CD4-positive, CD25-positive, alpha-beta regulatory T cell (primary cell): ENCODE data around the gene TBC1D4. TPM values are rescaled to one million over a fixed set of nuclear protein-coding genes. Genes with fewer than 3 reads are reported as not detected.

Source experiments
- ATAC-seq, 2 donors: fragments of 150-1000 bp; cut with Tn5 transposase; one replicate each; pipeline ENCODE4 v1.10.0; 2021; ENCODE audit warnings: low read depth in 2 of 2, moderate number of reproducible peaks in 2 of 2, moderate library complexity in 1 of 2
- DNase-seq, 3 donors: peaks; one replicate each; pipeline versions ENCODE4 v3.0.0 to v3.0.0-alpha.2; 2012 to 2022; ENCODE audit warnings: mixed read lengths in 1 of 3
- H3K27ac ChIP-seq: one replicate; pipeline ENCODE4 v1.7.0; 2013; ENCODE audit warnings: mild to moderate bottlenecking, low read length; ENCODE audit not compliant: insufficient read depth, poor library complexity, severe bottlenecking
- H3K27me3 ChIP-seq: one replicate; pipeline ENCODE4 v1.7.0; 2013; ENCODE audit warnings: low read length; ENCODE audit not compliant: control insufficient read depth, insufficient read depth
- H3K36me3 ChIP-seq: one replicate; pipeline ENCODE4 v1.7.0; 2013; ENCODE audit warnings: mild to moderate bottlenecking, low read length, moderate library complexity; ENCODE audit not compliant: control insufficient read depth, insufficient read depth
- H3K4me1 ChIP-seq: 2 replicates; pipeline ENCODE4 v1.7.0; 2013; ENCODE audit warnings: mild to moderate bottlenecking, low read length; ENCODE audit not compliant: insufficient read depth, control insufficient read depth, poor library complexity, severe bottlenecking
- H3K4me3 ChIP-seq: one replicate; pipeline ENCODE4 v1.7.0; 2013; ENCODE audit warnings: low read depth, mild to moderate bottlenecking, low read length, moderate library complexity
- H3K9me3 ChIP-seq, 2 experiments: 1 replicate in 1 of 2; 2 replicates in 1 of 2; pipeline ENCODE4 v1.7.0; 2013; ENCODE audit warnings: low read length in 2 of 2, mild to moderate bottlenecking in 1 of 2, moderate library complexity in 1 of 2; ENCODE audit not compliant: control insufficient read depth in 2 of 2
- H3K27ac Mint-ChIP-seq, 3 donors: one replicate each; pipeline ENCODE4 v1.8.0; 2020 to 2022; ENCODE audit warnings: mild to moderate bottlenecking in 3 of 3, mixed read lengths in 3 of 3, moderate library complexity in 2 of 3
- H3K27me3 Mint-ChIP-seq: one replicate; pipeline ENCODE4 v1.8.0; 2022; ENCODE audit warnings: mild to moderate bottlenecking, mixed read lengths
- H3K36me3 Mint-ChIP-seq: one replicate; pipeline ENCODE4 v1.8.0; 2020; ENCODE audit warnings: mixed read lengths
- H3K4me1 Mint-ChIP-seq, 4 donors: one replicate each; pipeline ENCODE4 v1.8.0; 2020 to 2022; ENCODE audit warnings: mixed read lengths in 4 of 4, mild to moderate bottlenecking in 1 of 4
- H3K4me3 Mint-ChIP-seq, 4 donors: one replicate each; pipeline ENCODE4 v1.8.0; 2020 to 2022; ENCODE audit warnings: mild to moderate bottlenecking in 4 of 4, mixed read lengths in 4 of 4, moderate library complexity in 3 of 4
- H3K9me3 Mint-ChIP-seq, 7 donors: one replicate each; pipeline ENCODE4 v1.8.0; 2020 to 2022; ENCODE audit warnings: mixed read lengths in 7 of 7, mild to moderate bottlenecking in 3 of 7, moderate library complexity in 2 of 7
- polyA plus RNA-seq, 4 donors: library from polyadenylated mRNA; unstranded; fragments of 300-500 nt; fragmentation: Illumina TruSeq; gene quantifications; one replicate each; pipeline ENCODE4 v1.2.3, GENCODE V29; 2021
- total RNA-seq: library from RNA; stranded (reverse); gene quantifications from one replicate; pipeline ENCODE4 v1.2.3, GENCODE V29; 2022

The TBC1D4 gene
- total and polyA plus RNA-seq, 5 donors from 2014 or later, result 100 to 145 (median 123) TPM

DNA sequence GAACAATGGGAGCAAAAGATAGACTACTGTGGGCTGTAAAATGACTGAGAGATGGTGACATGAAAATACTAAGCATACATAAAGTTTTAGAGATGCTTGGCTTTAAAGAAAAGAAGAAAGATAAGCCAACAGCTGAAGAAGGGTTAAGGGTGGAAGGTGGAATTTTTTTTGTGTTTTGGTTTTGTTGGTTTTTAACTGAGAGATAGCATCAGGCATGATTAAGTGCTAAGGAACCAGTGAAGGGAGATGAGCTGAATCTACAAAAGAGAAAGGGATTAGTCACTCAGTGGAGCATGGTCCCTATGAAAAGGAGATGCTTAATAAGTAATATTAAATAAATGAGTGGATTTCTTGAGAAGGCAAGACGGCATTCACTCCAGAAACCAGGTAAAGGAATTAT lies 12.5 kb upstream of the TBC1D4 start:
- Mint-ChIP-seq H3K4me3 (no peak overlapping the region), H3K36me3 (no peaks in the 10 kb centered on the region), H3K27me3 (peaks cover 36% of the 10 kb centered on the region), H3K4me1 (peaks cover 0 to 4% (median 2%) of the 10 kb centered on the region in 4 donors), H3K9me3 (no peaks in the 10 kb centered on the region), H3K27ac (no peak overlapping the region)
- no peaks in the 10 kb centered on the region for H3K9me3 ChIP-seq
- H3K27ac ChIP-seq, result no peak overlapping the region
- no peaks in the 10 kb centered on the region for H3K36me3 ChIP-seq
- DNase-seq (no peak), ATAC-seq (no peak)
- no peak overlapping the region for H3K4me3 ChIP-seq
- H3K4me1 ChIP-seq, result no peaks in the 10 kb centered on the region
- H3K27me3 ChIP-seq, result peaks cover 3% of the 10 kb centered on the region

DNA sequence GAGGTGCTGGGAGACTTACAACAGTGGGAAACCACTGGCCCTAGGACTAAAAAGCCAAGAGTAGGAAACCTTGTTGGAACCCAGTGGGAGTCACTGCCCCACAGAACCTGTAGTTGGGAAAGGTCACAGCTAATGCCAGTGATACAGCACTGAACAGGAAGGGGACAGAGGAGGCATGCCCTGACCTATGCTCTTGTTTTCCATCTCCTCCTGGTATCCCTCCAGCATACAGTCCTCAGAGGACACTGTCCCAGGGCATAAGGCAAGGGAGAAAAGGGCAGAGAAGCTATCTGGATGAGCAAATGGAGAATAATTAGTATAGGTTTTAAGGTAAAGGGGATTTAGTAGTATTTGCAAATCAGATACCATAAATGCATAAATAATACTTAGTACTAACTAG lies 11.2 kb upstream of the TBC1D4 start:
- peaks cover 0 to 5% (median 2%) of the 10 kb centered on the region in 4 donors for H3K4me1 Mint-ChIP-seq
- DNase-seq (no peak), ATAC-seq (no peak)
- peaks cover 5% of the 10 kb centered on the region for H3K27me3 ChIP-seq
- no peak overlapping the region for H3K27ac ChIP-seq
- H3K27ac Mint-ChIP-seq, result no peak overlapping the region
- H3K9me3 ChIP-seq, result no peaks in the 10 kb centered on the region
- no peak overlapping the region for H3K4me3 ChIP-seq
- no peak overlapping the region for H3K4me3 Mint-ChIP-seq
- H3K36me3 Mint-ChIP-seq, result no peaks in the 10 kb centered on the region
- H3K9me3 Mint-ChIP-seq, result no peaks in the 10 kb centered on the region
- H3K36me3 ChIP-seq, result no peaks in the 10 kb centered on the region
- peaks cover 32% of the 10 kb centered on the region for H3K27me3 Mint-ChIP-seq
- H3K4me1 ChIP-seq, result no peaks in the 10 kb centered on the region

DNA sequence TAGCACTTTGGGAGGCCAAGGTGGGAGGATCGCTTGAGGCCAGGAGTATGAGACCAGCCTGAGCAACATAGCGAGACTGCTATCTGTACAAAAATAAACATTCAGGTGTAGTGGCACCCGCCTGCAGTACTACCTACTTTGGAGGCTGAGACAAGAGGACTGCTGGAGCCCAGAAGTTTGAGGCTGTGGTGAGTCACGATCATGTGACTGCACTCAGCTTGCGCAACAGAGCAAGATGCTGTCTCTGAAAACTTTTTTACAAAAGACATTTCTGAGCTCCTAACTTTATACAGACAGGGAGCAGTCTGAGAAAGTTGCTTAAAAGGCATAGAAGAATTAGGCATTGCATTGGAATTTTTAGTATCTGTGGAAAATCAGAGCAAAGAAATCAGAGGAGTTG lies 10.4 kb upstream of the TBC1D4 start:
- H3K27me3 Mint-ChIP-seq, result peaks cover 38% of the 10 kb centered on the region
- Histone ChIP-seq H3K27ac (no peak overlapping the region), H3K4me3 (no peak overlapping the region), H3K4me1 (no peaks in the 10 kb centered on the region), H3K9me3 (no peaks in the 10 kb centered on the region), H3K36me3 (no peaks in the 10 kb centered on the region), H3K27me3 (peaks cover 5% of the 10 kb centered on the region)
- no peak overlapping the region for H3K4me3 Mint-ChIP-seq
- no peaks in the 10 kb centered on the region for H3K9me3 Mint-ChIP-seq
- no peaks in the 10 kb centered on the region for H3K36me3 Mint-ChIP-seq
- DNase-seq, result no peak
- H3K27ac Mint-ChIP-seq, result no peak overlapping the region
- ATAC-seq, result no peak
- peaks cover 0 to 5% (median 2%) of the 10 kb centered on the region in 4 donors for H3K4me1 Mint-ChIP-seq

DNA sequence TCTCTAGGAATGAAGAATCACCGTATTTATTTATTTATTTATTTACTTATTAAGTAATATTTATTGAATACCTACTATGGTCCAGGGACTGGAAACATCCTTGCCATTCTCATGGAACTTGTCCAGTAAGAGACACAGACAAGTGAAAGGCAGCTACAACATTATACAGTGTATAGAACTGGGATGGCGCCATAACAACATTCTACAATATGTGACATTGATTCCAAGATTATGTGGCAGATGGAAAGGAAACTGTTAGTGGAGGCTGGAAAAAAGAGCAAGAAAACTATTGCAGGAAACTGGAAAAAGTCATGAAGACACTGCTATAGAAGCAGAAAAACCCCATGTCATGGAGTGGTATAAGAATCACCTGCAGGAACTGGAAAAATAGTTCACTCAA lies 9.4 kb upstream of the TBC1D4 start:
- Histone ChIP-seq H3K4me1 (no peaks in the 10 kb centered on the region), H3K4me3 (no peak overlapping the region), H3K27me3 (peaks cover 5% of the 10 kb centered on the region), H3K9me3 (no peaks in the 10 kb centered on the region), H3K27ac (no peak overlapping the region), H3K36me3 (no peaks in the 10 kb centered on the region)
- DNase-seq, result no peak
- no peak for ATAC-seq
- Mint-ChIP-seq H3K27ac (no peak overlapping the region), H3K9me3 (peaks cover 0 to 1% (median 0%) of the 10 kb centered on the region in 7 donors), H3K36me3 (no peaks in the 10 kb centered on the region), H3K4me1 (peaks cover 0 to 5% (median 2%) of the 10 kb centered on the region in 4 donors), H3K27me3 (peaks cover 40% of the 10 kb centered on the region), H3K4me3 (no peak overlapping the region)

DNA sequence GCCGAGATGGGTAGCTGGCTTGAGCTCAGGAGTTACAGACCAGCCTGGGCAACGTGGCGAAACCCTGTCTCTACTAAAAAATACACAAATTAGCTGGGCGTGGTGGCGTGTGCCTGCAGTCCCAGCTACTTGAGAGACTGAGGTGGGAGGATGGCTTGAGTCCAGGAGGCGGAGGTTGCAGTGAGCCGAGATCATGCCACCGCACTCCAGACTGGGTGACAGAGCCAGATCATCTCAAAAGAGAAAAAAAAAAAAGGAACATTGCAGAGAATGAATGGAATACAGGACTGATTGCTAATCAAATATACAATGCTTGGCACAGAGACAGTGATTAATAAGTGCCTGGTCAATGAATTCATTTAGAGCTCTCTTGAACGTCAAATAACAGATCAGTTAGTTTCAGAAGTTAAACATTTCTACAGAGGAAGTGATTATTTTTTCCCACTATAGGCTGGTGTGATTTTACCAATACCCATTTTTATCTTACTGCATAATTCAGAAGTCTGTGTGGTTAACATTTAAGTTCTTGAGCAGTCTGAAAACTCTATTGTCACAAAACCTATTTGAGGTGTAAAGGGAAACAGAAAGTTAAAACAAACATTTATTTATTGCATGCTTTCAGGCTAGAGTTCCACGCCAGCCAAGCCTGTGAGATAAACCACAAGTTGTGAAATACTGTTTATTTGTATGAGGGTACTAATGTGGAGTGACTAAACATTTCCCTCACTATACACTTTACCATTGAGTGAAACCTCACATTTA lies 7.7 kb upstream of the TBC1D4 start:
- no peak overlapping the region for H3K27ac Mint-ChIP-seq
- no peak overlapping the region for H3K4me3 Mint-ChIP-seq
- peaks cover 14% of the 10 kb centered on the region for H3K27me3 ChIP-seq
- peaks cover 0 to 1% (median 0%) of the 10 kb centered on the region in 7 donors for H3K9me3 Mint-ChIP-seq
- H3K36me3 Mint-ChIP-seq, result no peaks in the 10 kb centered on the region
- ATAC-seq (no peak), DNase-seq (peak in 1 of 3 donors; percentile 25)
- H3K4me1 Mint-ChIP-seq, result peaks cover 0 to 5% (median 2%) of the 10 kb centered on the region in 4 donors
- H3K4me3 ChIP-seq, result no peak overlapping the region
- H3K9me3 ChIP-seq, result no peaks in the 10 kb centered on the region
- no peak overlapping the region for H3K27ac ChIP-seq
- no peaks in the 10 kb centered on the region for H3K4me1 ChIP-seq
- peaks cover 54% of the 10 kb centered on the region for H3K27me3 Mint-ChIP-seq
- no peaks in the 10 kb centered on the region for H3K36me3 ChIP-seq

DNA sequence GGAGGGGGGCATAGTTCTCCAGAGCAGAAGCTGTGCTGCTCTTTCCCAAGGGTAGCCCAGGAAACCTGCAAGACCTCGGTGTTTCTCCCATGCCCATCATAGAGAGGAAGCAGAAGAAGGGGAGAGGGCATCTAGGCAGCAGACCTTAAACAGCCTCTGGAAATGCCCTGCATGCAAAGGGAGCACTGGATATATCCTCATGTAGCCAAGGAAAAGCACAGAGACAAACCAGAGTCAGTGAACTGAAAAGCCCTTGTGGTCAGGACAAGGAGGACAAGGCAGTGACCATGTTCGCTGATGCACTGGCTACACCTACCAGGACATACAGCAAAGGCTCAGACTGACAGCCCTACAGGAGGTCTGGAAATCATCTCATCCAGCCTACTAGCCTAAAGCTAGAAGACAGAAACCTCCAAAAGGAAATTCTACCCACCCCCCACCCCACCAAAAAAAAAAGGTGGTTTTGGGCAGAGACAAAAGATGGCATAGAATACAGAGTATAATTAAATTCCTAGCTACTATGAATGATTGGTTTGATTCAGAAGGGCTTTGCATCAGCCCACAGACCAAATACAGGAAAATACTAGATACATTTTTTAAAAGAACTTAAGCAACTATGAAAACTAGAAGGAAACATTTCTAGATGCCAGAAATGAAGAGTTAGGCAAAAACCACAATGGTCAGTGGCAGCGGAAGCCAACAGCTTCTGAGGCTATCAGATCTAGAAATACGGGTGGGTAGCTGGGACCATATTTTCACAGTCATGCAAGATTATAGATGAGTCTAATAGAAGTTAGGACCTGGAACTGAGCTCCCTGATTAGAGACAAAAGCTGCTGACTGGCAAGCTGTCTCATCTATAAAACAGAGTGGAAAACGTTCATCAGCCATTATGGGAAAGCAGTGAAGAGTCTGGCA lies 4.4 kb upstream of the TBC1D4 start:
- peaks cover 63% of the 10 kb centered on the region for H3K27me3 Mint-ChIP-seq
- Histone ChIP-seq H3K27me3 (peaks cover 22% of the 10 kb centered on the region), H3K36me3 (no peaks in the 10 kb centered on the region), H3K9me3 (no peaks in the 10 kb centered on the region), H3K27ac (no peak overlapping the region), H3K4me3 (no peak overlapping the region), H3K4me1 (peaks cover 6% of the 10 kb centered on the region)
- peaks cover 4 to 12% (median 8%) of the 10 kb centered on the region in 4 donors for H3K4me1 Mint-ChIP-seq
- no peak overlapping the region for H3K4me3 Mint-ChIP-seq
- H3K9me3 Mint-ChIP-seq, result peaks cover 0 to 3% (median 0%) of the 10 kb centered on the region in 7 donors
- H3K36me3 Mint-ChIP-seq, result no peaks in the 10 kb centered on the region
- ATAC-seq, result no peak
- H3K27ac Mint-ChIP-seq, result no peak overlapping the region
- DNase-seq, result no peak

DNA sequence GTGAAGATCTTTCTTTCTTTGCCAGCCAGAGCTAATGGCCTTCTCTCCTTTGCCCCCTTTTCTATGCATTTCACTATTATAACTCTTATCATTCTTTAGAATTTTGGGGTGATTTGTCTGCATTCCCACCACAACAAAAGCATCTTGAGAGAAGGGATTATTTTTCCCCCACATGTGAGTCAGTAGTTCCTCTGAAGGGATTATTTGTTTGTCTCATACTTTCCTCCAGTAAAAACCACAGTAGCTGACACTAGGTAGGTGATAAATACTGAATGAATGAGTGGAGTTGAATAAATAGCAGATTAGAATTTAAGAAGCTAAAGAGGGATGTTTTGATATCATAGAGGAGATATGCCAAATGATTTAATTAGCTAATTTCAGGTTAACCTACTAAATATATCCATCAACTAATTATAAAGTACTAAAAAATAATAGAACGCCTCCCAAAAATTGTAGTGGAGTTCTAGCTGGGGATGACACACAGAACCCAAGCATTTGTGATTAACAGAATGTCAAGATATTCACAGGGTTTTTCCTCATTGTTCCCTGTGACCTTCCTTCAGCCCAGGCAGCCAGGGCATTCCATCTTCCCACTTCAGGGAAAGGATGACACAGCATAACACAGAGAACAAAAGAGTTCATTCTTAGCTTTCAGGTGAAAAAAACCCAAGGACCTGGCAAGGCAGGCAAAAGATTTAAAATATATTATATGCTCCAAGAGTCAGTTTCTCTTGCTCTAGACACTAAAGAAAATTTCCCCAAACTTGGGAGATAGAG lies 3.5 kb upstream of the TBC1D4 start:
- Mint-ChIP-seq H3K27me3 (peaks cover 68% of the 10 kb centered on the region), H3K27ac (no peak overlapping the region), H3K9me3 (peaks cover 0 to 4% (median 0%) of the 10 kb centered on the region in 7 donors), H3K4me1 (peaks cover 4 to 20% (median 11%) of the 10 kb centered on the region in 4 donors), H3K36me3 (no peaks in the 10 kb centered on the region), H3K4me3 (peak overlapping the region in 2 of 4 donors; percentile 6 to 44)
- no peaks in the 10 kb centered on the region for H3K36me3 ChIP-seq
- no peak overlapping the region for H3K4me3 ChIP-seq
- no peak overlapping the region for H3K27ac ChIP-seq
- H3K9me3 ChIP-seq, result no peaks in the 10 kb centered on the region
- ATAC-seq (no peak), DNase-seq (no peak)
- H3K27me3 ChIP-seq, result peaks cover 23% of the 10 kb centered on the region
- peaks cover 15% of the 10 kb centered on the region for H3K4me1 ChIP-seq
